ENCODE results near the gene LMBR1. TPM values are rescaled to one million over a fixed set of nuclear protein-coding genes. Genes with fewer than 3 reads are reported as not detected.
"Not testable (repeated sequence)": the region's sequence is repeated elsewhere in the genome, so short reads cannot be mapped to it uniquely, and the experiment has no call there.

Gene LMBR1, protein sequence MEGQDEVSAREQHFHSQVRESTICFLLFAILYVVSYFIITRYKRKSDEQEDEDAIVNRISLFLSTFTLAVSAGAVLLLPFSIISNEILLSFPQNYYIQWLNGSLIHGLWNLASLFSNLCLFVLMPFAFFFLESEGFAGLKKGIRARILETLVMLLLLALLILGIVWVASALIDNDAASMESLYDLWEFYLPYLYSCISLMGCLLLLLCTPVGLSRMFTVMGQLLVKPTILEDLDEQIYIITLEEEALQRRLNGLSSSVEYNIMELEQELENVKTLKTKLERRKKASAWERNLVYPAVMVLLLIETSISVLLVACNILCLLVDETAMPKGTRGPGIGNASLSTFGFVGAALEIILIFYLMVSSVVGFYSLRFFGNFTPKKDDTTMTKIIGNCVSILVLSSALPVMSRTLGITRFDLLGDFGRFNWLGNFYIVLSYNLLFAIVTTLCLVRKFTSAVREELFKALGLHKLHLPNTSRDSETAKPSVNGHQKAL
- 30.7 TPM for total RNA-seq
- long read RNA-seq, full-length matches to known transcripts = 20 of 32 reads
- long read RNA-seq, partial matches to known transcripts = 1 of 32 reads
- long read RNA-seq, other reads (novel, unspliced or antisense) = 11 of 32 reads

- ATAC-seq (ENCODE audit: poor library complexity) = peak; percentile 98
- intact Hi-C loops (cut with DNase I) = no loop called here
Measured at GRCh38 chr7:156892821-156893706, at the start of gene LMBR1. Gene LMBR1, minus strand, starts transcription at chr7:156893183. Its CDS starts 190 bp downstream, at chr7:156892993.

GRCh38 chr7:156942708-156943090 is 49.7 kb upstream of the LMBR1 start:
- intact Hi-C loops (cut with DNase I) = no loop called here
- ATAC-seq (ENCODE audit: poor library complexity) = no peak
- DNase-seq = no peak

More at GRCh38 chr7:156892821-156893706, at the start of gene LMBR1:
- peak; percentile 97 for DNase-seq

DNA sequence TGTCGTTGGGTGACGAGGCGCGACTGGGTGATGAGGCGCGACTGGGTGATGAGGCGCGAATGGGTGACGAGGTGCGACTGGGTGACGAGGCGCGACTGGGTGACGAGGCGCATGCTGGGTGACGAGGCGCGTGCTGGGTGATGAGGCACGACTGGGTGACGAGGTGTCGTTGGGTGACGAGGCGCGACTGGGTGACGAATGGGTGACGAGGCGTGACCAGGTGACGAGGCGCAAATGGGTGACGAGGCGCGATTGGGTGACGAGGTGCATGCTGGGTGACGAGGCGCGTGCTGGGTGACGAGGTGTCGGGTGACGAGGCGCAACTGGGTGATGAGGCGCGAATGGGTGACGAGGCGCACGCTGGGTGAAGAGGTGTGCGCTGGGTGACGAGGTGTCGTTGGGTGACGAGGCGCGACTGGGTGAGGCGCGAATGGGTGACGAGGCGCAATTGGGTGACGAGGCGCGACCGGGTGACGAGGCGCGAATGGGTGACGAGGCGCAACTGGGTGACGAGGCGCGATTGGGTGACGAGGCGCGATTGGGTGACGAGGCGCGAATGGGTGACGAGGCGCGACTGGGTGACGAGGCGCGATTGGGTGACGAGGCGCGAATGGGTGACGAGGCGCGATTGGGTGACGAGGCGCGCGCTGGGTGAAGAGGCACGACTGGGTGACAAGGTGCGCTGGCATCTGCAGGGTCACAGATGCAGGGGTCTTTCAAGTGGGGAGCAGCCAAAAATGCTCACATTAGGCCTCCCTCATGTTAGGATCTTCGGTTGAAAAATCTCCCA is 48.6 kb upstream of the LMBR1 start:
- intact Hi-C loops (cut with DNase I) = no loop called here
- ATAC-seq (ENCODE audit: poor library complexity) (no peak), DNase-seq (no peak)

DNA sequence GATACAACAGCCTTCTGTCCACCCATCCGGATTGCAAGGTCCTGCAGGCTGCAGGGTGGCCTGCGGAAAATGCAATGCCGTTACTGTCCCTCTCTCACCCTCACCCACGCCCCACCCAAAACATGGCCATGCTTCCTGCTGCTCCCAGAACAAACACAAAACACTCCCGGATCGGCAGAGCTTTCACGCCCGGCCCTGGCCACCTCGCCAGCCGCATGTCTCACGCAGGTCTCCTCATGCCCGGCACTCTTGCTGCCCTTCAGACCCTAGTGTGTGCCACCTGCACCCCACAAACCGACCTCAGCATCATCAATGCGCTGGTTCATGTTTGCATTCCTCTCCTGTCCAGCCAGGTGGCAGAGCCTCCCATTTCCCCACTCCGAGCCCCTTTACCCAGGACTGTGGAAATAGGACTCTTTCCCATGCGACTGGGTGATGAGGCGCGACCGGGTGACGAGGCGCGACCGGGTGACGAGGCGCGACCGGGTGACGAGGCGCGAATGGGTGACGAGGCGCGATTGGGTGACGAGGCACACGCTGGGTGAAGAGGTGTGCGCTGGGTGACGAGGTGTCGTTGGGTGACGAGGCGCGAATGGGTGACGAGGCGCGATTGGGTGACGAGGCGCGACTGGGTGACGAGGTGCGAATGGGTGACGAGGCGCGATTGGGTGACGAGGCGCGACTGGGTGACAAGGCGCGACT is 47.6 kb upstream of the LMBR1 start:
- DNase-seq = no peak
- no peak for ATAC-seq (ENCODE audit: poor library complexity)
- intact Hi-C loops (cut with DNase I) = no loop called here

DNA sequence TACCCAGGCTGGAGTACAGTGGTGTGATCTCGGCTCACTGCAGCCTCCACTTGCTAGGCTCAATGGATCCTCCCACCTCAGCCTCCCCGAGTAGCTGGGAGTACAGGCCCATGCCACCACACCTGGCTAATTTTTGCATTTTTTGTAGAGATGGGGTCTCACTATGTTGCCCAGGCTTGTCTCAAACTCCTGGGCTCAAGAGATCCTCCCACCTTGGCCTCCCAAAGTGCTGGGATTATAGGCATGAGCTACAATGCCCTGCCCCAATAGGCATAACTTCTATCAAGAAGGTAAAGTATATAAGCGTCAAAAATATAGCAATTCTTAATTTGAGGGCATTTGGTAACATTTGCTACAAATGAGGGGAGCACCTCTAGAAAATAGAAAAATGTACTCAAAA is 43.8 kb upstream of the LMBR1 start:
- ATAC-seq (ENCODE audit: poor library complexity); DNase-seq; intact Hi-C loops (cut with DNase I): not testable (repeated sequence)

GRCh38 chr7:156935250-156935649 is 42.3 kb upstream of the LMBR1 start:
- DNase-seq (no peak), ATAC-seq (ENCODE audit: poor library complexity) (no peak)
- intact Hi-C loops (cut with DNase I) = no loop called here

- intact Hi-C loops (cut with DNase I) = no loop called here
- DNase-seq (no peak), ATAC-seq (ENCODE audit: poor library complexity) (no peak)
Measured at GRCh38 chr7:156932006-156932405, 39.0 kb upstream of the LMBR1 start.

GRCh38 chr7:156929789-156930539 is 37.0 kb upstream of the LMBR1 start:
- DNase-seq = no peak
- no peak for ATAC-seq (ENCODE audit: poor library complexity)
- intact Hi-C loops (cut with DNase I) = no loop called here

DNA sequence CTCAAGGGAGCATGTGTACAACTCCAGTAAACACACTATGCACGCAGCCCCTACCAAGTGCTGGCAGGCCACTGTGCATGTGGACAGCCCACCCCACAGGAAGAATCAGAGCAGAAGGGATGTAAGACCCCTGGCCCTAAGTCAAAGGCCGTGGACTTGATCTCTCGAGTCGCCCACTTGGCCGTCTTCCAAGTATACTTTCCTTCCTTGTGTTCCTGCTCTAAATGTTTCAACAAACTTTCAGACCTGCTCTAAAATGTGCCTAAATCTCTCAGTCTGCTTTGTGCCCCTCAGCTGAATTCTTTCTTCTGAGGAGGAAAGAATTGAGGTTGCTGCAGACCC is 35.4 kb upstream of the LMBR1 start:
- intact Hi-C loops (cut with DNase I) = no loop called here
- DNase-seq (no peak), ATAC-seq (ENCODE audit: poor library complexity) (no peak)

GRCh38 chr7:156927571-156928405 is 34.8 kb upstream of the LMBR1 start:
- no peak for DNase-seq
- intact Hi-C loops (cut with DNase I) = no loop called here
- no peak for ATAC-seq (ENCODE audit: poor library complexity)

DNA sequence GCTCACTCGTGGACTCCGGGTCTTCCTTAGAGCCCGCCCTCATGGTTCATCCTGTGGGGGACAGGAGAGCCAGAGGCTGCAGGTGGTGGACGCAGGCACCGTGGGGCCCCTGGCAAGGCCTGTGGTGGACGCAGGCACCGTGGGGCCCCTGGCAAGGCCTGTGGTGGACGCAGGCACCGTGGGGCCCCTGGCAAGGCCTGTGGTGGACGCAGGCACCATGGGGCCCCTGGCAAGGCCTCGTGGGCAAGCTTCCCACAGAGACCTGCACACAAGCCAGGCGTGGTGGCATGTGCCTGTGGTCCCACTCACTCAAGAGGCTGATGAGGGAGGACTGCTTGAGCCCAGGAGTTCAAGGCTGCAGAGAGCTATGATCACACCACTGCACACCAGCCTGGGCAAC is 32.8 kb upstream of the LMBR1 start:
- ATAC-seq (ENCODE audit: poor library complexity); intact Hi-C loops (cut with DNase I); DNase-seq: not testable (repeated sequence)

- DNase-seq; intact Hi-C loops (cut with DNase I); ATAC-seq (ENCODE audit: poor library complexity): not testable (repeated sequence)
Measured at GRCh38 chr7:156922304-156922703, 29.3 kb upstream of the LMBR1 start.

- DNase-seq; ATAC-seq (ENCODE audit: poor library complexity); intact Hi-C loops (cut with DNase I): not testable (repeated sequence)
Measured at GRCh38 chr7:156920487-156921373, 27.7 kb upstream of the LMBR1 start.

- DNase-seq (no peak), ATAC-seq (ENCODE audit: poor library complexity) (no peak)
- intact Hi-C loops (cut with DNase I) = no loop called here
Measured at GRCh38 chr7:156920076-156920475, 27.1 kb upstream of the LMBR1 start.

- DNase-seq (no peak), ATAC-seq (ENCODE audit: poor library complexity) (no peak)
- intact Hi-C loops (cut with DNase I) = no loop called here
Measured at GRCh38 chr7:156919132-156919713, 26.2 kb upstream of the LMBR1 start.

Measured in Right ventricle myocardium superior (tissue), 1 donor.